DMS 273 treated with DMSO at 0.1 percent for 48 hours (cell line): ENCODE measurements around the gene TNNI2.

Experiments used
- DNase-seq: peaks from one replicate; lab custom pipeline; 2025; lab: John Stamatoyannopoulos, UW

TNNI2 gene

DNA sequence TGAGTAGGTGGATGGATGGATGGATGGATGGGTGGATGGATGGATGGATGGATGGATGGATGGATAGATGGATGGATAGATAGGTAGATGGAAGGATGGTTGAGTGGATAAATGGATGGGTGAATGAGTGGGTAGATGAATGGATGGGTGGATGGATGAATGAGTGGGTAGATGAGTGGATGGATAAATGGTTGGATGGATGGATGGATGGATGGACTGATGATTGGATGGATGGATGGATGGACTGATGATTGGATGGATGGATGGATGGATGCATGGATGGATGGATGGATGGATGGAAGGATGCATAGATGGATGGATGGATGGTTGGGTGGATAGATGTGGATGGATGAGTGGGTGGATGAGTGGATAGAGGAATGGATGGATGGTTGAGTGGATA is 17.2 kb upstream of the TNNI2 start:
- DNase-seq, result no peak

DNA sequence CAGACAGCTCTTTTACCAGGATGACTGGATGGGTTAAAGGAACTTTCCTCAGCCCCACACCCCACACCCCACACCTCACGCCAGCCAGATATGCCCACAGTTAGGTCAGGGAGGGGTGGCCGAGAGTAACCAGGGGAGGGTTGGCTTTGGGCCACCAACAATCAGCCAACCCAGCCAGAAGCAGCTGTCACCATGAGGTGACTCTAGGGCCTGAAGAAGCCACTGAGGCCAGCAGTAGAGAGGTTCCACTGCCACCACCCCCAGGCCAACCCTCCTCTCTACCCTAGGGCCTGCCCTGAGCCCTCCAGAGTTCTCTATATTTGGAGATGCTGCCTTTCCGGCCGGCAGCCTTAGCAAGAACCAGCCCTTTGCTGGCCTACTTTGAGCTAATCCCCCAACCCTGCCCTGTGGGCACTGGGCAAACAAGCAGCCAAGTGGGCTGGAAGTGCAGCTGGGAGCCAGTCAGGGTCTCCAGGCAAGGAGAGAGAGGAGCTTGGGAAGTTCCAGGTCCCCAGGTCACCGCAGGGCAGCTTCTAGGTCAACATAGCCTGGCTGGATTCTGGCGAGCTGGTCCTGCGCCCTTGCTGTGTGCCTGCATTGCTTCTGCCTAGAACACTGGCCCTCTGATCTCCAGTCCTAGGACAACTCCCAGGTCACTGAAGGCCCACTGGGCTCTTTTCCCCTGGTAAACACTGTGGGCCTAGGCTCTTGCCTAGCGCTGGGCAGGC is 16.0 kb upstream of the TNNI2 start:
- no peak for DNase-seq

DNA sequence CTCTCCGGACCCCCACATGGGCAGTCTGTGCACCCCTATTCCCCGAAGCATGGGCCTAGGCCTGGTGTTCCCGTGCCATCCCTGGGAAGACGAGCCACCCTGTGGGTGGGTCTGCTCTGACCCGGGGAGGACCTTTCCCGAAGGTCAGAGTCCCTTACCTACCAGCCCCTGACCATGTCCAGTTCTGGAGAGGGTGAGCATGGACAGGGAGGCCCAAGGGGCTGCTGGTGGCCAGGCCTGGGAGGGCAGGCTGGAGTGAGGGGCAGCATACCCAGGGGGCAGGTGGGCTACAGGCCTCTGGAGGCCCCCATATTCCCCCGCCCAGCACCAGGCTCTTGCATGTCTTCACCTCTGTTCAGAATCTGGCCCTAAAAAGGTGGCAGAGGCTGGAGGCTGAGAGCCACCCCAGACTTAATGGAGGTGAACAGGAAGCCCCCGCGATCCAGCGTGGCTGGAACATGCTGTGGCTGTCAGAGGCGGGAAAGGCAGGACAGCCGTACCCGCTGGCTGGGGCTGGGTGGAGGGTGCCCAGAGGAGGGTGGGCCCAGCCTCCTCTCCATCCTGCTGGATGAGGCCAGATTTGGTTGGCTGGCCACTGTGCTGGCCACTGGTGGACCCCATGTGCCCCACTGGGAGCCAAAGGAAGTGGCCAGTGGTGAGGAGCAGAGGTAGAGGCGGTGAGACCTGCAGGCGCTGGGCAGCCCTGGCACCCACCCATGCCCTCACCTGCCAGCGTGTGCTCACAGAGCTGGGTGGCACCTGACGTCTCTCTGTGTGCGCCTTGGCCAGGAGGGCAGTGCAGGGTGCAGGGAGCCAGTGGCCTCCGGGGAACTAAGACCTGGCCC is 15.2 kb upstream of the TNNI2 start:
- no peak for DNase-seq

DNA sequence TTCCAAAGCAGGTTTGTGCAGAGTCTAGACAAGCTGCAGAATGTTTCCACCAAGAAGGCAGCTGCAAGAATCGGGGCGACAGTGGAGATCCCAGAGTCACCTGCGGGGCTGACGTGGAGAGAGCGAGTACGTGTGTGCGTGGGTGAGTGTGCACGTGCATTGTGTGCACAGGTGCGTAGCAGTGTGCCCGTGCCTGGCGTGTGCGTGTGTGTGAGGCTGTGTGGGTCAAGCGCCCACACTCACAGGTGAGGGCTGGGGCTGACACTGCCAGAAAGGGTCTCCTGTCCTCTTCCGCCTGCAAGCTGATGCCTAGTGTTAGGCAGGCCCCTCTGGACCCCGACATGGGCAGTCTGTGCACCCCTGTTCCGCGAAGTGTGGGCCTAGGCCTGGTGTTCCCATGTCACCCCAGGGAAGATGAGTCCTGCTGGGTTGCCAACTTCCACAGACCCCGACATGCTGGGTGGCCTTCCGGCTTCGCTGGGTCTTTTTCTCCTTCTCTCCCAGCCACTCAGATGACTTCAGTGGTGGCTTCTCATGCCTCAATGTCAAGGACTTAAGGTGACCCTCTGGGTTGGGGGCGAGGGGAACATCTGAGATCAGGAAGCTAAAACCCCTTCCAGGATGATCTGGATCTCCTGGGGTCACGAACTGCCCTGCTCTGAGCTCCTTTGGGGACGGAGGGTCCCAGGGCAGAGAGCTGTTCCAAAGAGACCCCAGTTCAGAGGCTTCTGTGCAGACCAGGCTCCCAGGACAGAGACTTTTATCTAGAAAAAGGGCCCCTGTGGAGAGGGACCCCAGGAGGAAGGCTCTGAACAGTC is 14.4 kb upstream of the TNNI2 start:
- DNase-seq, result no peak

DNA sequence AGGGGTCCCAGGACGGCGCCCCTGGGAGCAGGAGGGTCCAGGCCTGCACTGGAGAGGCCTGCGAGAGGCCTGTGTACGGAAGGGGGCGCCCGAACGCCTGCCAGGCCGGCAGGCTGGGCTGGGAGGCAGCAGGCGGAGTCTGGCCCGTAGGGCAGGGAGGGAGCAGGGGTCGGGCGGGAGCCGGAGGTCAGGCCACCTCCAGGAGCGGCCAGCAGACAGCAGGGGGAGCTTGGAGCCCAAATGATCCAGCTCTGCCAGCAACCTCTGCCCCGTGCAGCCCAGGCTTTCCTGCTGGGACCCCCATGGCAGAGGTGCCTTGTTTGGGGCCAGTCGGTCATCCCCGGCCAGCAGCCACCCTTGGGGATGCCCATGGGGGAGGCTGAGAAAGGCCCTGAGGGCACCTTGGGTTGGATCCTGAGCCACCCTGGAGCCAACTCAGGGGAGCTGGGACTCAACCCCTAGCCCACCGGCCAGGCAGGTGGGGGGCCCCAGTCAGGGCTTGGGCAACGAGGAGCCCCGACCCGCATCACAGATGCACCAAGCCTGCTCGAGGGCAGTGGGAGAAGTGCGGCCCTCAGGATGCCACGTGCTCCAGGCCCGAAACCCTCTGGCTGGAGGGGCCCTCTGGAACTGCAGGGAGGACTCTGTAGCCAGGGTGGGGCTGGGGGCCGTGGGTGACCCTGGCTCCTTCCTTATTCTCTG is 13.6 kb upstream of the TNNI2 start:
- DNase-seq, result no peak

DNA sequence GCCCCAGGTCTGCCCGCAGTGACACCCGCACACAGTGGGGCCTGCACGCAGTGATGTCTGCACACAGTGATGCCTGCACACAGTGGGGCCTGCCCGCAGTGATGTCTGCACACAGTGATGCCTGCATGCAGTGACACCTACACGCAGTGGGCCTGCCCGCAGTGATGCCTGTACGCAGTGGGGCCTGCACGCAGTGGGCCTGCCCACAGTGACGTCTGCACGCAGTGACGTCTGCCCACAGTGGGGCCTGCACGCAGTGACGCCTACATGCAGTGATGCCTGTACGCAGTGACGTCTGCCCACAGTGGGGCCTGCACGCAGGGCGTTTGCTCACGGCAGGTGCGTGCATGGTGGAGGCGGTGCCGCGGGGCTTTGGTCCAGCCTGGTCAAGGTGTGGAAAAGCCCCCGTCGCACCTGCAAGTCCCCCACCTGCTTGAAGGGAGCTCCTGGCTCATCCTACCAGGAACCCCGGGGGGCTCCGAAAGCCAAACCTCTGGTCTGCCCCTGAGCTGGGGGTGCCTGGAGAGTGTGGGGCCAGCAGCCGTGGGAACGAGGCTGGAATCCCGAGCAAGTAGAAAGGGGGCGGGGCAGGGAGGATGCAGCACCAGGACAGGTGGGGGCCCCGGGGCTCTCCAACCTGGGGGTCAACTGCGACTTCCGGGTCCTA is 12.9 kb upstream of the TNNI2 start:
- no peak for DNase-seq

DNA sequence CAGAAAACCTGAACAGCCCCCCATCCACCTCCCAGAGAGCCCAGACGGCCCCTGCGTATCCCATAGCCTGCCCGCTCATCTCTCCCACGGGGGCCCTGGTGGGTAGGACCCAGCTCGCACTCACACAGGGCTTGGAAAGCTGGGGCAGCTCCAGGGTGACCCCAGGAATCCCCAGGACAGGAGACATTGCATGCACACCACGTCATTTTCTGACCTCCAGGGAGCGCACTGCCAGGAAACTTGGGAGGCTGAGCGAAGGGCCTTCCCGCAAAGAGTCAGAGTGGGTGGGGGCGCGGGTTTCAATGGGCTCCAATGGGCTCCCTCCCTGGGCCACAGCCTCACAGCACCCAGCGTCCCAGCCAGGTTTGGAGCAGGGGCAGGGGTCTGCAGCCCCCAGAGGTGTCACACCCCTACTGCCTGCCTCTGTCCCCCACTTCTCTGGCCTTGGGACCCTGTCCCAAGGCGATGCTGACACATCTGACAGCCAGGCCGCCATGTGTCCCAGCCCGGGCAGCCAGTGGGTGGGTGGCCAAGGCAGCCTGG is 12.2 kb upstream of the TNNI2 start:
- DNase-seq, result no peak

DNA sequence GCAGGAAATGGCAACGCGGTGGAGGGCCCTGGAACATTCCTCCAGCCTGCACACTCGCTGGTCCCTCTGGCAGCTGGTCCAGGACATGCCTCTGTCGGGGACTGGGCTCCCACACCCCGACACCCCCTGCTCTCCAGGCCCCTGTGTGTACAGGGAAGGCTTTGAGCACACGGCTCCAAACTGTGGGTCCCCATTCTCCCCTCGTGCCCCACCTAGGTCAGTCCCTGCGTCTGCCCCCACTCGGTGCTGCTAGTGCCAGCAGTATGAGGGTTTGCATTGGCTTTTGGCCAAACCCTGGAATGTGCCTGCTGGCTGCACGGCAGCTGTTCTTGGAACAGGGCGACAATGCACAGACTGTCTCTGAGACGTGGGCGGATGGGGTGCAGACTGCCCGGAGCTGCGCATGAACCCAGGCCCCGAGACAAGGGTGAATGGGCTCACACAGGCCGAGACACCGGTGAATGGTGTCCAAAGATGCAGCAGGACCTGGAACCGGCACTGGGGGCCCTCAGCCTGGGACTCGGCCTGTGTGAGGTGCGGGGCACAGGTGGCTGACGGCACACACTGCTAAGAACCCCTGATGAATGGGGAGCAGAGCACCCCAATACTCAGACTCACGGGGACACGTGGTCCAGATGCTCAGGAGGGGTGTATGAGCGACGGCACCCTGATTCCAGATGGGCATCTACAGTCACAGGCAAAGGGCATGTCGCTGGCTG is 11.5 kb upstream of the TNNI2 start:
- peak; percentile 45 for DNase-seq

DNA sequence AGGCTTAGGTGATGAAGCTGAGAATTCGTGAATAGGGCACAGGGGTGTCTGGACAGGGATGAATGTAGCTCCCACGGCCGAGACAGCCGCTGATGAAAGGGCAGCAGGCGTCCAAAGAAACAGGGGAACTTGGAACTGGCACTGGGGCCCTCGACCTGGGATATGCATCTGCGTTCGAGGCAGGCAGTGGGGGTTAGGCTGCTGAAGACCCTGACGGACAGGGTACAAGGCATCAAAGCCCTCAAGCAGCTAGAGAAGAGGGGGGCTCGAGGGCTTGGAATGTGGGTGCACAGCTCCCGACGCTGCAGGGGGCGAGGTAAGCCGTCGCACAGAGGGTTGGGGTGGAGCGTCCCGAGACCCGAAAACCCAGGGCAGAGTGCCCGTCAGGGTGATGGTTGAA is 10.8 kb upstream of the TNNI2 start:
- DNase-seq, result no peak

DNA sequence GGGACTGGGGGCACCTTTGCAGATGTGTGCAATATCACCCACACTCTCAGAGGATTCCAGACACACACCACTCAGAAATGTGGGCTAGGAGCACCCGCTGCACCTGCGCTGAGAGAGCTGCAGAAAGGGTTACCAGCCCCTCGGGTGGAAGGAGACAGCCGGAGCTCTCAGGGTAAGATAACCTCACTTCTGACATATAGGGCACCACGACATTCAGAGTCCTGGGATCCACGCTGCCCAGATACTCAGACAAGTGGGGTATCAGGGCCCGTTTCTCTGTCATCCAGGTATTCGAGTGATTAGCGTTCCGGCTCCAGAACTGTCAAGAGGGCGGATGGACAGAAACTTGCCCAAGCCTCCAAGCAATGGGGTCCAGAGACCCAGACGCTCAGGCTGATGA is 10.2 kb upstream of the TNNI2 start:
- DNase-seq, result no peak

DNA sequence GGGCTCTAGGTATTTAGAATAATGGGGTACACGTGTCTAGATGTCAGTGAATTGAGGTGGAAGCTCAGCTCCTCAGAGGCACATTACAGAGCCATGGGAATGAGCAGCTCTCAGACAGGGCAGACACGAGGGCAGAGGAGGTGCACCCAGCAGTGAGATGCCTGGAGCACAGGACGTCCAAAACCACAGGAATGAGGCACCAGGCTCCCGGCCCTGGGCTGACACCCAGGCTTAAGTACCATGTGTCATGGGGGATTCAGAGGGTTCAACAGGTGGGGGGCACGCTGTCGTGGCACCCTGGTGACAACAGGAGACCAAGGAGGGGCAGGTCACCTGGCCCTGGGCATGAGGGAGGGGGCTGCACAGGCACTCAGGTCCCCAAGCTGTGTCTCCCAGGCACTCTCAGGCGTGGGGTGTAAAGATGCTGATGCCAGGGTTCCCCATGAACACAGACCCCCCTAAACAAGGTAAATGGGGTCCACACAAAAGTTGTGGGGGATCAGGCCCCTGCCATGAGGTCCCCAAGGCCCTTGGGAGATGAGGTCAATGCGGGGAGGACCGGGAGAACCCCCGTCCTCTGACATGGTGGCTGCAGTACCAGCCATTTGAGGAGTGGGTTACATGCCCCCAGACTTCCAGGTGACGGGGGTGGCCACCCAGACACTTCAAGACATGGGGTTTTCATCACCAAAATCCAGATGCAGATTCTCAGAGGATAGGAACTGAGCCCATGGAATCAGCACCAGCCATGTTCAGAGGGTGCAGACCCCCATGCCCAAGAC is 9.6 kb upstream of the TNNI2 start:
- no peak for DNase-seq

DNA sequence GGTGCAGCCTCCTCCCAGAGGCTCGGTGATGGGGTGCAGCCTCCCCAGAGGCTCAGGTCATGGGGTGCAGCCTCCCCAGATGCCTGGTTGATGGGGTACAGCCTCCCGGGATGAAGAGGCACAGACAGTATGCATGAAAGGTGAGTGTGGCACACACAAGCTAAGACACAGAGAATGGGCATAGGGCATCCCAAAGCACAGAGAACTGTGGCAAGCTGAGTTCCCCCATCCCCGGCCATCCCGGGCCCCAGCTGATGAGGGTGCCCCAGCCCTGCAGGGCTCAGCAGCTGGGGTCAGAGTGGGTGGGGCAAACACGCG is 8.8 kb upstream of the TNNI2 start:
- no peak for DNase-seq

DNA sequence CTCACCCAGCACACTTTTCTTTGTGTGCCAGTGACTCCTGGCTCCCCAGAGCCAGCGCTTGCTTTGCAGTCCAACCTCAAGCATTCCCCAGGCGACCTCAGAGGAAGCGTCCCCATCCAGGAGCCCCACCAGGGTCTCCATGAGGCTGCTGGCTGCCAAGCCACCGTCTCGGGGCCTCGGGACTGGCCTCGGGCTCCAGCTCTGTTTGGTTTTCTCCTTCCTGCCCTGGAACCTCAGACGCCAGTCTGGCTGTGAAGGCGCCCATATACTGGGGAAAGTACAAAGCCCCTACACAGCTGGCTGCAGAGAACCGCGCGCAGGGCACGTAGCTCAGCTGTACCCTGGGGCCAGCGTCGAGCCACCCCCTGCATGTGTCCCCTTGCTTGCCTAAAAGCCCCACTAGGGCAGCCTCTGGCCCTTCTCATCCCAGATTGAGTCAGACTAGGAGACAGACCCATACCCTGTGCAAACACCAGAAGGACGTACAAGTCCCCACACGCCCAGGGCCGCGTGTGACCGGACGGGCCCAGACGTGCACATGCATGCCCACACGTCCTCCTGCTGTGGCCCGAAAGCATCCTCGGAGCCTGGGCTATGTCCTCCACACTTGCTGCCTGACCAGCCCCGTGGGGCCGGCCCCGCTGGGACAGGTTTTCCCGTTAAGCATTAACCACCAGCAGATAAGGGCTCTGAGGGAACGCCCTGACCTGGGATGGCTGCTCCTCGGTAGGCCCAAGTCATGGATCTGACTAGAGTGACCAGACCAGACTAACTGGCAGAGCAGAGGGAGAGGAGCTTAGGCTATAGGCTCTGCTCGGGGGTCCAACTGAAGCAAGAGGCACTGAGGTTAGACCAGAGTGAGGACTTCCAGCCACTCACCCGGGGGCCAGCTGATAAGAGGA is 8.2 kb upstream of the TNNI2 start:
- DNase-seq, result peak; percentile 7

DNA sequence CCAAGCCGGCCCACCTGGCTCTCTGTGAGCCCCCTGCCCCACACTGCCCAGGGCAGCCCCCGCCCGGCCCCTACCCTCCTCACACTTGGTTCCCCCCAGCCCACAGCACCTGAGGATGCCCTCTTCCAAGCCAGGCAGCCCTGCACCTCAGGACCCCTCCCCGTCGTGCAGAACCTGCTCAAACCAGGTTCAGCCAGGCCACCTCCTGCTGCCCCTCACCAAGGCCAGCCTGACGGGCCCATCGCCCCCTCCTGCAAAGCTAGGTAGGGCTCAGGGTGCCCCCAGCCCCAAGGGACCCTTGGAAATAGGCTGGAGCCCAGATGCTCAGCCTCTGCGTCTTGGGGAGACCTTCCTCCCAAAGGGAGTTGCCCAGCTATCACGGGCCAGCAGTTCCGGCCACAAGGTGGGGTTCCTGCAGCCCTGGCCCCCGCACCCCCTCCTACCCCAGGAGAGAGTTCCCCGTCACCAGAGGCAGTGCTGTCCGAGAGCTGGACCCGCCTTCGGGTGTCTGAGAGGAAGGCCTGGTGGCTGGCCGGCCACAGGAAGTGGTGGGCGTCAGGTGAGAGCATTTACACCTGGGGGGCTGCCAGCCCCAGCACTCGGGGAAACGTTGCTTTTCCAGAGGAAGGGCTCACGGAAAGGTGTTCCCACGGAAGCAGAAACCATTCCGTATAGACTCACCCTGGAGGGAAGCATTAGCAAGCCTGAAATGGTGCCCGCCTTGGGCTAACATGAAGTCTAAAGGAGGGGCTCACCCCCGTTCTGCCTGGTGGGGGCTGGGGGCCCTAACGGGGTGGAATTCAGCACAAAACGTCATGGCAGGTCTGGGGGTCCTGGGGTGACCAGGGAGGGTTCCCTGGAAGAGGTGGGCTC is 7.2 kb upstream of the TNNI2 start:
- DNase-seq, result no peak

DNA sequence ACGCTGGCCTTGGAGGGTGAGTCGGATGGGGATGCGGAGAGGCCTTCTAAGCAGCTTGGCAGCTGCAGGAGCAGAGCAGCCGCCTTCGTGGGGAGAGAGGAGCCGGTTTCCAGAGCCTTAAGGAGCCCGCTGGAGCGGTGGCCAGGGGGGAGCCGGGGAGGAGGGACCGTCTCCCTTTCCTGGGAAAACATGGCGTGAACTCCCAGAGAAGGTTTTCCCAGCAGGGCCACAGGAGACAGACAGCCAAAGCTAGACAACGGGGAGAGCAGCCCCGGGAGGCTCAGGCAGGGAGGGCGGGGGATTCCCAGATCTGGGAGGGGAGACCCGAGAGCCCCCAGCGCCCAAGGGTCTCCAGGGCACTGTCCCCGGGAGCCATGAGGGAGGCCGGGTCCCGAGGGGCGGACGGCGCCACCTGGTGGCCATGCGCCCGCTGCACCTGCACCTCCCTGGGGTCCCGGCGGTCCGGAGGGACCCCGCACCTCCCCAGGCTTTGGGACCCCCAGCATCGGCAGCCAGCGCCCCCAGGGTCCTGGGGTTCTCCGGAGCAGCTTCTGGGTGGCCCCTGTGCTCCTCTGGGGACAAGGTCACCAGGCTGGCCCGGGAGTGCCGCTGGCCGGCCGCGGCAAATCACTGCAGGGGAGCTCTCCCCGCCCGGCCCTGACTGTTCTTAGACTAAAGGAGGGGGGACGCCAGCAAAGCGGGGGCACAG is 6.4 kb upstream of the TNNI2 start:
- DNase-seq, result no peak

DNA sequence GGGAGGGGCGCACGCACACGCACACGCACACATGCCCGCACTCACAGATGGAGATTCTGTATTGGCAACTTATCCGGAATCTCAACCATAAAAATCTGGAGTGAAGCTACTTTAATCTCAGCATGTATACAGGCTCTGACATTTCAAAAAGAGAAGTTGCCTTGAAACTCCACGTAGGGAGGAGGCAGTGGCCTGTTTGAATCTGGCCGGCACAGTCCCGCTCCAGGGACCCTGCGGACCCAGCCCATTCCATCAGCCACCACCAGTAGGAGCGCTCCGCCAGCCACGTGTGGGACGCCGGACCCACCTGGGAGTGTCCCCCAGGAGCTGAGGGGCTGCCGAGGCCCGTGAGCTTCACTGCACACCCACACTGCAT is 5.9 kb upstream of the TNNI2 start:
- DNase-seq, result no peak

DNA sequence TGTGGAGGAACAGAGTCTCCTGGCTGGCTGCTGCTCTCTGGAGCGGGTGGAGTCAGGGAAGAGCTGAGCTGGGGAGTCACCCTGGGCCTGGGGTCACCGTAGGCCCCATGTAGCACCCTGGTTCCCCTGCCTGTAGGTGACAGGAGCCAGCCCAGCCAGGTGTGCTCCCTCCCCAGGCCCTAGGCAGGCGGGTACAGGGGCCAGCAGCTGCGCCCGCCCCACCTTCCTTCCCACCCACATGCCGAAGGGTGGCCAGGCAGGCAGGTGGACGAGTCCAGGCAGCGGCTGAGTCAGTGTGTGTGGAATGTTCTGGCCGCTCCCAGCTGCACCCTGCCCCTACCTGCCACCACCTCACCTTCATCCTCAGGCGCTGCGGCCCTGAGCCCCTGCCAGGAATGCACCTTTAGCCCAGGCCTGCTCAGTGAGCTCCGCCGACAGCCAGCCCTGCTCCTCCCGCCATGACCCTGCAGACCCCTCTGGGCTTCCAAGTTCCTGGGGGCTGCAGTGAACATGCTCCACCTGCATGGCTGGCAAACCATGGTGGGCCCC is 4.6 kb upstream of the TNNI2 start:
- no peak for DNase-seq
